GM18873 (cell line): Measurements from ENCODE around the gene ARHGAP1.

Source experiments
- ATAC-seq: cut with Tn5 transposase; IDR thresholded peaks from one replicate; pipeline ENCODE4 v1.9.1; 2021; ENCODE audit warnings: mild to moderate bottlenecking, moderate library complexity, moderate number of reproducible peaks; ENCODE audit not compliant: unreplicated experiment, low FRiP score

The ARHGAP1 gene

GRCh38 chr11:46643986-46644385 lies 56.4 kb downstream of the ARHGAP1 start:
- ATAC-seq, result no peak

GRCh38 chr11:46643531-46643930 lies 56.9 kb downstream of the ARHGAP1 start:
- ATAC-seq, result no peak

GRCh38 chr11:46642627-46643335 lies 57.6 kb downstream of the ARHGAP1 start:
- ATAC-seq, result no peak

- no peak for ATAC-seq
Observed at GRCh38 chr11:46641639-46642038, 58.8 kb downstream of the ARHGAP1 start.

- no peak for ATAC-seq
Observed at GRCh38 chr11:46640036-46640788, 60.2 kb downstream of the ARHGAP1 start.

- no peak for ATAC-seq
Observed at GRCh38 chr11:46639197-46639839, 61.1 kb downstream of the ARHGAP1 start.

GRCh38 chr11:46637546-46637945 lies 62.9 kb downstream of the ARHGAP1 start:
- no peak for ATAC-seq

- no peak for ATAC-seq
Observed at GRCh38 chr11:46635557-46636139, 64.8 kb downstream of the ARHGAP1 start.

GRCh38 chr11:46633291-46634217 lies 66.9 kb downstream of the ARHGAP1 start:
- ATAC-seq, result no peak

- ATAC-seq, result no peak
Observed at GRCh38 chr11:46632502-46632901, 67.9 kb downstream of the ARHGAP1 start.

- no peak for ATAC-seq
Observed at GRCh38 chr11:46631676-46632075, 68.7 kb downstream of the ARHGAP1 start.

- no peak for ATAC-seq
Observed at GRCh38 chr11:46630237-46630636, 70.2 kb downstream of the ARHGAP1 start.

GRCh38 chr11:46628961-46629360 lies 71.5 kb downstream of the ARHGAP1 start:
- ATAC-seq, result no peak
